SH-SY5Y (cell line): ENCODE results near the gene MRPL44.

Experiments
- GATA2 ChIP-seq: IDR thresholded peaks from 2 replicates; pipeline ENCODE4 v1.6.1; 2011; ENCODE audit warnings: mild to moderate bottlenecking, low read depth, low read length
- GATA3 ChIP-seq: IDR thresholded peaks from 2 replicates; pipeline ENCODE4 v1.6.1; 2011; ENCODE audit warnings: low read depth, mild to moderate bottlenecking, low read length, moderate library complexity

MRPL44 gene

DNA sequence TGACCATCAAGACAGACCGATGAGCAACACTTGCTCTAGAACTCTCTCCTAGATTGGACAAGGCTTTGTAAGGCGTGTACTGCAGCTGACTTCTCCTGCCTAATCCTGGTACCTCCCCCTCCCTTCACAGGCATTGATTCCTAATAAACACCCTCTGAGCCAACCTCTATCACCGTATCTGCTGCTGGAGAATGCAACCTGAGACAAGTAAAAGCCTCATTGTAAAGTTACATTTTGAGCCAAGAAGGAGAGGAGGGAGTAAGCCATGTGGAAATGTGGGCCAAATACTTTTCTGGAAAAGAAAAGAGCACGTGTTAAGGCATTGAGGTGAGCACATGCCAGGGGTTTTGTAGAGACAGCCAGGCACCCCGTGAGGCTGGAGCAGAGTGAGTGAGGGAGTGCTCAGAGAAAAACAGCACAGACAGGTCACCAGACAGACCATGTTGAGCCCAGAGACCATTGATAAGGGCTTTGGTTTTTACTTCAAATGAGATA is 9.5 kb upstream of the MRPL44 start:
- no peak for TF ChIP-seq GATA3
- TF ChIP-seq GATA2, result no peak

DNA sequence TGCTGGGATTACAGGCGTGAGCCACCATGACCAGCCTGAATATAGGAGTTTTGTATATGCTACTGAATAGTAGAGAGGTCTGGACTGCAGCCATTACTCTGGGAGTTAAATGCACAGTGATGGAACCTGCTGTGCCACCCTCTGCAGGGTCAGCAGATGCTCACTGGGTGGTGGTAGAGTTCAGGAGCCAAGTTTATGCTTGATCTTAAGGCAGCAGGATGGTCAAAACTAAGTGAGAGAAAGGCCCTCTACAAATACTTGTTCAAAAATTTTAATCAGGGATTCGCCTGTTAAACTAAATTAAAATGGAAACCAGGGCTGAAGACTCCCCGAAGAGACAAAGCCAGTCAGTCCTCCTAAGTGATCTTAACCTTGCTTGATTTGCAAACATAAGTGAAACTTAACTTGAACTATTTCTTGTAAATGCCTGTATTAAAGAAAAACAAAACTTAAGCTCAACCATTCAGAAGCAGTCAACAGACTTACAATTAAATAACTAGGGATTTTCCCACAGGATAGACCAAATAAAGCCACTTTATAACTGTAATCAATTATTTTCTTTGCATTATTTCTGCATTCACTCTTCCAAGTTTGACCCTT is 7.9 kb upstream of the MRPL44 start:
- TF ChIP-seq GATA3, result no peak
- TF ChIP-seq GATA2, result no peak

DNA sequence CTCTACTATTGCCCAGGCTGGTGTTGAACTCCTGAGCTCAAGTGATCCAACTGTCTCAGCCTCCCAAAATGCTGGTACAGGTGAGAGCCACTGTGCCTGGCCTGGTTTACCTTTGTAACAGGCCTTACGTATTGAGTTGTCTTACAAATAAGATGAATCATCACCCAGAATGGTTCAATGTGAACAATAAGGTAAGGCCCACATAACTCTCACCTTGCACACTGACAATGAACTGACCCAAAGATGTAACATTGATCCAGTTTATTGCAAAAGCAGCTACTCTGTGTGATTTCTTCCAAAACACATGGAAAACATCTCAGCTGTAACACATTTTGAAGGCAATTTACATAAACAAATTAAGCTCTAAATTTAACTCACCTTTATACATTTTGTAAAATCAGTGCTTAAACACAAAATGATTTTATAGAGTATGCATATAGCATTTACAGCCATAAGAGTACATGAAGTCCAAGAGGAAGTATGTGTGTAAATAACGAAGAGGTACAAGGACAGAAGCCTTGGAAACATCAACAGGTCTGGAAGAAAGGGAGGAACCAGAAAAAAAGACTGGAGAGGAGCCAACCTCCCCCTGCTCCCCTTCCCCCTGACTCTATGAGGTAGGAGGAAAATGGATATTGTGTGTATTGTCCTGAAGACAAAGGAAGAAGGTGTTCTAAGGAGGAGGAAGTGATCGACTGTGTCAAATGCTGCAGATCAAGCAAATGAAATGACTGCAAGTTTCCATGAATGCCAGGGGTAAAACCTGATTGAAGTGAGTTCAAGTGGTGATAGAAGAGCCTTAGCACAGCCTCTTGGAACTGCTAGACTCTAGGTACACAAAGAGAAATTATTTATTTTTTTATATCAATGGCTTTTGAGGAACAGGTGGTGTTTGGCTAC is 6.6 kb upstream of the MRPL44 start:
- TF ChIP-seq GATA3 (no peak), GATA2 (no peak)

DNA sequence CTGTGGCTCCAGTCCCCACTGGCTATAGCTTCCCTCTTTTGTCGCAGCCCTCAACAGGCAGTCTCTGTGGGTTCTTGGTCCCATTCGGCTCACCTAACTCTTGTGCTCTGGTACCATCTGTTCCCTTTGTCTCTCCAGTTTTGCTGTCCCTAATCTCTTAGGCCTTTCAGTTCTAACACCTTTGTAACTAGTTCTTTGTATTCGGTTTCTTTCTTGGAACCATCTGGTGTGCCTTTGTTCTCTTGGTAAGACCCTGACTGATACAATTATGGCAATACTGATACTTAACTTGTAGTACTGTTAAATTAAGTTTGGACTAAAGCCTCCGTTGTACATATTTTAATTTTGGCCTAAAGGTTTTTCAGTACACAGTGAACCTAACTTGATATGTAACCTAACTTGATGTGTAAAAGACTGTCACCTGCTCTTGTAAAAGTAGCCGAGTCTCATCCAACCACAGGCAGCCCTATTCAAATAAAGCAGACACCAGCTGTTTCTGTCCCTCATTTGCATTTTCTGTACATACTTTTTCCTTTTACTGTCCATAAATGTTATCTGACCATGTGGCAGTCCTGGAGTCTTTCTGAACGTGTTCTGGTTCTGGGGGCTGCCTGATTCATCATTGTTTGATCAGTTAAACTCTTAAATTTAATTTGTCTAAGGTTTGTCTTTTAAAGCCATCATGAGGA is 4.8 kb upstream of the MRPL44 start:
- TF ChIP-seq GATA2 (0 out of 2 replicates have a peak, but pooled peaks have one; percentile 17), GATA3 (0 out of 2 replicates have a peak, but pooled peaks have one; percentile 27)

DNA sequence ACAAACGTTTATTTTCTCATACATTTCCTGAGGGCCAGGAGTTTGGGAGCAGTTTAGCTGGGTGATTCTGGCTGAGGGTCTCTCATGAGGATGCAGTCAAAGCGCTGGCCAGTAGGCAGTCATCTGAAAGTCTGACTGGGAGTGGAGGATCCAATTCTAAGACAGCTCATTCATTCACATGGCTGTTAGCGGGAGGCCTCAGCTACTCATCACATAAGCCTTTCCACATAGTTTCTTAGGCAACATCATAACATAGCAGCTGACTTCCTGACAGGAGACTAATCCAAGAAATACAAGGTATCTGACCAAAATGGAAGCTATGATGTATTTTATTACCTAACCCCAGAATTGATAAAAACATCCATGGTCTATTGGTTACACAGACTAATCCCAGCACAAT is 2.9 kb upstream of the MRPL44 start:
- no peak for TF ChIP-seq GATA3
- no peak for TF ChIP-seq GATA2

DNA sequence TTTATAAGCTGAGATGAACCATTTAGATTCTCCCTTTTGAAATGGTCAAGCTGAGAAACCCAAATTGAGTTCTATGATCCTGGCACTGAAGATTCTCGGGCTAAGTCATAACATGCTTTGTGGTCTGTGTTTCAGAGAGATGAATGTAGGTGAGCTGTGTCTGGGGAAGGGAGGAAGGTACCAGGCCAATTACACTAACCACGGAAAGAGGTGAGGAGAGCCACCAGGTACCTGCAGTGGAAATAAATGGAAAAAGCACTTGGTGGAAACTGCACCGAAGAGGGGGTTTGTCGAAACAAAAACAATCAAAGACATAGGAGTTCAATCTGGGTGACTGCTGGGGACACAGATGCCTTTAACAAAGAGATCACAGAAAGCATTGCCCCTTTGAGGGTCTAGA is 963 bp upstream of the MRPL44 start:
- no peak for TF ChIP-seq GATA3
- no peak for TF ChIP-seq GATA2

DNA sequence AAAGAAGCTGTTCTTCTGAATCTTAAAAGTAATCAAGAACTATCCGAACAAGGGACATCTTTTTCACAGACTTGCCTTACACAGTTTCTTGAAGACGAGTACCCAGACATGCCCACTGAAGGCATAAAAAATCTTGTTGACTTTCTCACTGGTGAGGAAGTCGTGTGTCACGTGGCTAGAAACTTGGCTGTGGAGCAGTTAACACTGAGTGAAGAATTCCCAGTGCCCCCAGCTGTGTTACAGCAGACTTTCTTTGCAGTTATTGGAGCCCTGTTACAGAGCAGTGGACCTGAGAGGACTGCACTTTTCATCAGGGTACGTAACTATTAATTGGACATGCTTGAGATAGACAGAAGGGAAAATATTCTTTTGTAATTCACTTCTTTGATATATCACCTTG is 2.4 kb downstream of the MRPL44 start:
- TF ChIP-seq GATA3 (no peak), GATA2 (no peak)

DNA sequence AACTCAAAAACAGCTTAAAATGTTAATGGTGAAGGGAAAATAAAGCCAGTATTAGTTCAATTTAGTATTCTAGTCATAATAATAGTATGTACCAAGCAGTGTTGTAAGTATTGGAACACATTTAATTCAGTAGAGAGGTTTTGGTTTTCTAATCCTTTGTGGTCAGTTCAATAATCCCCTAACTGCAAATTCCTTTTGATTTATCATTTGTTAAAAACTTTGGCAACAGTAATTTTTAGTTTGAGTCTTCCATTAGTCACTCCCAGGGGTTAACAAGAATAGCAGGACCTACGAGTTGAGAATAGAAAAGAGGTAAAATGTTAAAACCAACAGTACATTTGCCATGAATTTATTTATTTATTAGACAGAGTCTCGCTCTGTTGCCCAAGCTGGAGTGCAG is 10.7 kb downstream of the MRPL44 start:
- TF ChIP-seq GATA2 (no peak), GATA3 (no peak)

DNA sequence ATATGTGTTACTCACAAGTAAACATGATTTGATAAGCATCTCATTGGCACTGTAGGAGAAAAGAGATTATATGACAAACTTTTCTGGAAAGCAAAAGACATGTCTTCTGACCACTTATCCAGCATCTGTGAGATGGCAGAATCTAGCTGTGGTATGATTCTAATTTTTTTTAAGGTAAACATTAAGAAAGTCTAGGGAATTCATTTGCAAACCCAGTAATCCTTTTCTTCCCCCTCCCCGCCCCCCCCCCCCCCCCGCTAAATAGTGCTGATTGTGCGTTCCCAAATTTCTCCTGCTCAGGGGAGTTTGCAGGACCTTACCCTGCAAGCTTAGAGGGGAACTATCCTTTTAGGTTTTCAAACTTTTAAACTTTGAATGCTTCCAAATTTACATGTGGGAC is 12.1 kb downstream of the MRPL44 start:
- TF ChIP-seq GATA3 (no peak), GATA2 (no peak)

DNA sequence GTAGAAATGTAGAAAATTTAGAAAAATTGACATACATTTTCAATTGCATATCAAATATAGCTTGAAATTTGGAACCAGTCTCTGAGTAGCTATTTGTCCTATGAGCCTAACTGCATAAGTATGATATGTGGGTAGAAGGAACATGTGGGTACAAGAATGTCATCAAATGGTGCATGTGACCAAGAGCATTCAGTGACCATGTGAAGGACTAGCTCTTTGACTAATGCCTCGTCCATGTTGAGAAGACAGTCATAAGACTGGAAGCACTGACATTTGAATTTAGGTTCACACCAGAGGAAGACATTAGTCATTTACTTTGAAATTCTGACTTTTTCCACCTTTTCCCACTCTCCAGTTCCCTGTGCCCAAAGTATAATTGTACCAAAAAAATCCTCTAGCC is 12.6 kb downstream of the MRPL44 start:
- no peak for TF ChIP-seq GATA2

DNA sequence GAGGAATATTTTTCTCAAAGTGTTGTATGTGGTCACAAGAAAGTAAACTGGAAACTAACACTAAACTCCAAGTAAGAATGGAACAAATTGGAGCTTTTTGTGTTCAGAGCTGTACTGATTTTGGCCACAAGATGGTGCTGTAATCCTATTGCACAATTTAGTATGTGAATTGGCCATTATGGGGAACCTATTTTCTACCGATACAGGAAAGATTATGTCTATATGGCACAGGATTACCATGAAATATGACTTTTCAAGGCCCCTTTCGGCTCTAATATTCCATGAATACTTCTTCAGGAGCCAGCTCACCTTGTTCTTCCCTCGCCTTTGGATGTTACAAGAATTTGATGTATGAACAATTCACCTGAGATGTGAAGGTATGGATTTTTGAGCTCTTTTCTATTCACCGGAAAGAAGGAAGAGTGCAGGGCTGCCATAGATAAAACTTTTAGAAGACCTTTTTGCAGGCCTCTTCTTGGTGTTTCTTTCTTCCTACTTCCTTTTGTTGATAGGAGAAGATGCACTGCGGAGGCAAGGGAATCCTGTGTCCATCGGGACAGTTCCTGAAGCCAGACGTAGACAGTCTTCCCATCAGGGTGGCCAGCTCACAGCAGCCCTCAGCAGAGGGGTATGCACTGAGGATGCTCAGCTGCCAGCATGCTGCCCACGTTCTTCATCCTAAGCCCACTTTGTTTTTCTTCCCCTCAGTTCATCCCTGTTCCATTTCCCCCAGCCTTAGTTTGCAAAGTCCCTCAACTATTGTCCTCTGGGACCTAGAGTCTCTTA is 13.3 kb downstream of the MRPL44 start:
- TF ChIP-seq GATA3, result no peak
- TF ChIP-seq GATA2, result no peak

DNA sequence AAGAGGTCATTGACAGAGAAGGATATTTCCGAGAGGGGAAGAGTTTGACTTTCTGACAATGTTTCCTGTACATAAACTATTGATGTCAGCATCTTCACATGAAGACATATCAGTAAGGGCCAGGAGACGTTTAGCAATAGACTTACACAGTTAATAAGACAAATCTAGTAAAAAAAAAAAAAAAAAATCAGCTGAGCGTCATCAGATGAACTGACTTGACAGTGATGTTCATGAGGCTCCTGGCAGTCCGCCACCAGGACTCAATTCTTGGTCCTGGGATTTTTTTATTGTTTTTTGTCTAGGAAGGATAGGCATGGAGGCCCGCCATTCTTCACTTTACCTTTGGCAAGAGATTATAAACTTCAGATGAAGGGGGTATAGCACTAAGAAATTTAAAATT is 14.5 kb downstream of the MRPL44 start:
- TF ChIP-seq GATA3 (no peak), GATA2 (no peak)

DNA sequence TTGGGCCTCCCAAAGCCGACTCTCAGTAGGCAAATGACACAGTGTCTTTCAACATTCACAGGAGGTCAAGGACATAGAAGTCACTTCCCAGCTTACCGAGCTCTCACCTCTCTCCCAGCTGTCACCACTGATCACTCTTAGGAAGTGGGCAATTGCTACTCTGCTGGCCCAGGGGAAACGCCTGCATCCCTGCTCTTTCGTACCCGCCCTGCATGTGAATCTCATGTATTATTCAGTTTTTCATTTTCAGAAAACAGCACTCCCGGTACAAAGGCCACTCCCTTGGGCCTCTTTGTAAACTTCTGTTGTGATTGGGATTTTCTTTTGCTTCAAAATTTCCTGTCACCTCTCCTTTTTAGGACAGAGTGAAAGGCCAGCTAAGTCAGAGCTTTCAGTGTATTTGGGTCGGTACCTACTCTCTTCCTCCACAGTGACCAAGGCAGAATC is 15.4 kb downstream of the MRPL44 start:
- no peak for TF ChIP-seq GATA3

DNA sequence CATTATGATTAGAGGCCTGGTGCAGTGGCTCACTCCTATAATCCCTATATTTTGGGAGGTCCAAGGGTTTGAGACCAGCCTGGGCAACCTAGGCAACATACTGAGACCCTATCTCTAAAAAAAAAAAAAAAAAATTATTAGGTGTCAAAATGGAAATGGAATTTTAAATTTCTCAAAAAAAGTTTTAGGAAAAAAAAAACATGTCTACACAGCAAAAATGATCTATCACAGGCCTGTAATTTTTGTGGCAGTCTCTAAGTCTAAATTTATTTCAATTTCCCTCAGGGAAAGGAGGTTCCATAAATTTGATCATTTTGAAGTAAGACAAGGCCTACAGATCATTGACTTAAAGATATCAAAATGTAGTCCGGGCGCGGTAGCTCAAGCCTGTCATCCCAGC is 16.3 kb downstream of the MRPL44 start:
- TF ChIP-seq GATA3 (no peak), GATA2 (no peak)
